Neural progenitor cell (in vitro differentiated cells): Measurements from ENCODE around the gene TMOD4. TPM values are rescaled to one million over a fixed set of nuclear protein-coding genes. Genes with fewer than 3 reads are reported as not detected.
"Not testable (repeated sequence)": the region's sequence is repeated elsewhere in the genome, so short reads cannot be mapped to it uniquely, and the experiment has no call there.

ENCODE experiments used
- DNase-seq: peaks from one replicate; pipeline ENCODE4 v3.0.0-alpha.2; 2016; ENCODE audit warnings: low spot score
- H2AFZ ChIP-seq: fragments of 200-600 bp; sonication (generic); replicated peaks from 2 replicates; pipeline ENCODE4 v1.6.1; 2016; ENCODE audit warnings: antibody characterized with exemption
- H3F3A ChIP-seq: fragments of 200-600 bp; sonication (generic); 2 replicates; pipeline ENCODE4 v1.6.1; 2016; ENCODE audit warnings: antibody characterized with exemption, low read depth
- H3K27ac ChIP-seq: fragments of 200-600 bp; sonication (generic); 2 replicates; pipeline ENCODE4 v1.5.1; 2016; ENCODE audit warnings: mild to moderate bottlenecking
- H3K27me3 ChIP-seq: fragments of 200-600 bp; sonication (generic); 2 replicates; pipeline ENCODE4 v1.6.1; 2016; ENCODE audit warnings: mild to moderate bottlenecking, moderate library complexity
- H3K36me3 ChIP-seq: fragments of 200-600 bp; sonication (generic); 2 replicates; pipeline ENCODE4 v1.5.1; 2016
- H3K4me1 ChIP-seq: fragments of 200-600 bp; sonication (generic); 2 replicates; pipeline ENCODE4 v1.6.1; 2016; ENCODE audit warnings: mixed run types
- H3K4me2 ChIP-seq: fragments of 200-600 bp; sonication (generic); 2 replicates; pipeline ENCODE4 v1.6.1; 2016
- H3K4me3 ChIP-seq: fragments of 200-600 bp; sonication (generic); 2 replicates; pipeline ENCODE4 v1.5.1; 2016
- H3K79me2 ChIP-seq: fragments of 200-600 bp; sonication (generic); 2 replicates; pipeline ENCODE4 v1.6.1; 2016; ENCODE audit warnings: low read depth
- H3K9ac ChIP-seq: fragments of 200-600 bp; sonication (generic); 2 replicates; pipeline ENCODE4 v1.6.1; 2016
- H3K9me3 ChIP-seq: fragments of 200-600 bp; sonication (generic); 2 replicates; pipeline ENCODE4 v1.5.1; 2016; ENCODE audit warnings: low read depth
- H4K20me1 ChIP-seq: fragments of 200-600 bp; sonication (generic); 2 replicates; pipeline ENCODE4 v1.6.1; 2016; ENCODE audit warnings: low read depth
- H3K27ac Mint-ChIP-seq: 3 replicates; pipeline ENCODE4 v1.8.0; 2021; ENCODE audit warnings: mixed read lengths
- H3K27me3 Mint-ChIP-seq: 2 replicates; pipeline ENCODE4 v1.8.0; 2022; ENCODE audit warnings: low read depth, mild to moderate bottlenecking, inconsistent platforms, moderate library complexity, mixed read lengths; ENCODE audit not compliant: insufficient read depth
- H3K36me3 Mint-ChIP-seq: 3 replicates; pipeline ENCODE4 v1.8.0; 2021; ENCODE audit warnings: mixed read lengths
- H3K4me1 Mint-ChIP-seq: 3 replicates; pipeline ENCODE4 v1.8.0; 2021; ENCODE audit warnings: mixed read lengths
- H3K4me3 Mint-ChIP-seq: 3 replicates; pipeline ENCODE4 v1.8.0; 2021; ENCODE audit warnings: mild to moderate bottlenecking, moderate library complexity, mixed read lengths
- H3K9me3 Mint-ChIP-seq: 3 replicates; pipeline ENCODE4 v1.8.0; 2020; ENCODE audit warnings: mixed read lengths
- CTCF ChIP-seq: fragments of 200-600 bp; sonication (generic); IDR thresholded peaks from 2 replicates; pipeline ENCODE4 v1.5.1; 2017; ENCODE audit warnings: antibody characterized with exemption, mild to moderate bottlenecking
- EZH2 ChIP-seq: fragments of 200-600 bp; sonication (generic); IDR thresholded peaks from 2 replicates; pipeline ENCODE4 v1.6.1; 2017; ENCODE audit warnings: antibody characterized with exemption, mild to moderate bottlenecking, moderate library complexity
- EZH2phosphoT487 ChIP-seq: fragments of 200-600 bp; sonication (generic); IDR thresholded peaks from 2 replicates; pipeline ENCODE4 v1.6.1; 2017; ENCODE audit warnings: antibody characterized with exemption
- total RNA-seq: library from RNA; depleted of rRNA; stranded (reverse); fragments of >200 nt; gene quantifications from 2 replicates; pipeline ENCODE4 v1.2.3, GENCODE V29; 2015; ENCODE audit warnings: low replicate concordance

TMOD4 gene
- total RNA-seq, 1 donor from 2014 or later, result not detected

- H2AFZ ChIP-seq, result no peak overlapping the region
- H3K4me3 Mint-ChIP-seq, result peak overlapping the region; percentile 70
- H3K27ac ChIP-seq, result no peak overlapping the region
Measured at GRCh38 chr1:151196292-151196800, 20.6 kb upstream of the TMOD4 start.

GRCh38 chr1:151194894-151195594 is 19.3 kb upstream of the TMOD4 start:
- not testable (repeated sequence) for H3K36me3 ChIP-seq, H3K4me2 ChIP-seq, H3K4me1 ChIP-seq, H3K27ac ChIP-seq, H3K9me3 Mint-ChIP-seq, H3K4me3 Mint-ChIP-seq, DNase-seq, H3K4me3 ChIP-seq, H3K27ac Mint-ChIP-seq, H3K27me3 ChIP-seq, H2AFZ ChIP-seq, H3K36me3 Mint-ChIP-seq, H3K9ac ChIP-seq, H3K9me3 ChIP-seq
- peaks cover 25% of the 10 kb centered on the region for H3K4me1 Mint-ChIP-seq
- peaks cover 17% of the 10 kb centered on the region for H3K27me3 Mint-ChIP-seq
- Histone ChIP-seq H3K79me2 (peaks cover 20% of the 10 kb centered on the region), H3F3A (peaks cover 29% of the 10 kb centered on the region), H4K20me1 (peaks cover 11% of the 10 kb centered on the region)

More at GRCh38 chr1:151196292-151196800, 20.6 kb upstream of the TMOD4 start:
- H3K9me3 ChIP-seq, result no peaks in the 10 kb centered on the region
- H3F3A ChIP-seq, result peaks cover 23% of the 10 kb centered on the region
- peaks cover 13% of the 10 kb centered on the region for H3K4me1 ChIP-seq
- H3K36me3 ChIP-seq, result no peaks in the 10 kb centered on the region
- peaks cover 4% of the 10 kb centered on the region for H3K27me3 ChIP-seq
- no peak overlapping the region for H3K4me3 ChIP-seq
- peaks cover 17% of the 10 kb centered on the region for H3K27me3 Mint-ChIP-seq
- H3K27ac Mint-ChIP-seq, result peak overlapping the region; percentile 78
- no peak overlapping the region for H3K4me2 ChIP-seq
- H3K79me2 ChIP-seq, result peaks cover 33% of the 10 kb centered on the region
- H3K9me3 Mint-ChIP-seq, result no peaks in the 10 kb centered on the region
- H4K20me1 ChIP-seq, result peaks cover 24% of the 10 kb centered on the region
- no peak for TF ChIP-seq EZH2phosphoT487
- TF ChIP-seq CTCF, result peak; percentile 54
- H3K4me1 Mint-ChIP-seq, result peaks cover 28% of the 10 kb centered on the region
- H3K9ac ChIP-seq, result no peak overlapping the region
- peak; percentile 71 for DNase-seq
- peaks cover 3% of the 10 kb centered on the region for H3K36me3 Mint-ChIP-seq

GRCh38 chr1:151193856-151194255 is 18.1 kb upstream of the TMOD4 start:
- no peaks in the 10 kb centered on the region for H3K36me3 ChIP-seq
- H3K27me3 ChIP-seq, result peaks cover 4% of the 10 kb centered on the region
- H3K4me2 ChIP-seq, result no peak overlapping the region
- peaks cover 18% of the 10 kb centered on the region for H3K79me2 ChIP-seq
- H3K4me1 ChIP-seq, result peaks cover 3% of the 10 kb centered on the region
- no peaks in the 10 kb centered on the region for H3K9me3 ChIP-seq
- peaks cover 26% of the 10 kb centered on the region for H3F3A ChIP-seq
- H4K20me1 ChIP-seq, result no peaks in the 10 kb centered on the region
- Mint-ChIP-seq H3K4me1 (peaks cover 22% of the 10 kb centered on the region), H3K27me3 (peaks cover 17% of the 10 kb centered on the region), H3K36me3 (peaks cover 3% of the 10 kb centered on the region), H3K9me3 (no peaks in the 10 kb centered on the region), H3K27ac (no peak overlapping the region), H3K4me3 (no peak overlapping the region)
- no peak overlapping the region for H3K4me3 ChIP-seq
- no peak overlapping the region for H3K27ac ChIP-seq
- H3K9ac ChIP-seq, result no peak overlapping the region
- H2AFZ ChIP-seq, result no peak overlapping the region
- no peak for DNase-seq
- no peak for TF ChIP-seq EZH2
- TF ChIP-seq CTCF, result no peak
- TF ChIP-seq EZH2phosphoT487, result no peak

GRCh38 chr1:151193304-151193703 is 17.5 kb upstream of the TMOD4 start:
- peaks cover 18% of the 10 kb centered on the region for H3K79me2 ChIP-seq
- peaks cover 15% of the 10 kb centered on the region for H3K27me3 Mint-ChIP-seq
- H3K4me3 ChIP-seq, result no peak overlapping the region
- H3K36me3 ChIP-seq, result no peaks in the 10 kb centered on the region
- peaks cover under 1% of the 10 kb centered on the region for H3K36me3 Mint-ChIP-seq
- no peak for DNase-seq
- H3K27ac ChIP-seq, result no peak overlapping the region
- peaks cover 22% of the 10 kb centered on the region for H3F3A ChIP-seq
- H3K4me3 Mint-ChIP-seq, result no peak overlapping the region
- H3K9me3 Mint-ChIP-seq, result no peaks in the 10 kb centered on the region
- no peak overlapping the region for H3K4me2 ChIP-seq
- no peak overlapping the region for H2AFZ ChIP-seq
- H3K4me1 ChIP-seq, result peaks cover 8% of the 10 kb centered on the region
- H3K9me3 ChIP-seq, result no peaks in the 10 kb centered on the region
- no peaks in the 10 kb centered on the region for H4K20me1 ChIP-seq
- no peak overlapping the region for H3K9ac ChIP-seq
- no peak overlapping the region for H3K27ac Mint-ChIP-seq
- peaks cover 4% of the 10 kb centered on the region for H3K27me3 ChIP-seq
- H3K4me1 Mint-ChIP-seq, result peaks cover 25% of the 10 kb centered on the region
- TF ChIP-seq EZH2phosphoT487 (no peak), EZH2 (no peak), CTCF (no peak)
